Right cardiac atrium (tissue), 5 donors: ENCODE results near the gene TSC22D2. TPM values are rescaled to one million over a fixed set of nuclear protein-coding genes. Genes with fewer than 3 reads are reported as not detected.

Experiments used
- ATAC-seq, 2 donors: fragments of 200-7000 bp; cut with Tn5 transposase; one replicate each; pipeline versions ENCODE4 v1.8.0 to v1.9.1; 2020; ENCODE audit warnings: moderate library complexity in 2 of 2, mild to moderate bottlenecking in 1 of 2
- DNase-seq, 3 donors: peaks; one replicate each; pipeline ENCODE4 v3.0.0-alpha.2; 2020
- H3K27ac ChIP-seq: one replicate; pipeline ENCODE4 v1.5.1; 2013; ENCODE audit warnings: mild to moderate bottlenecking, low read length, control low read depth, moderate library complexity
- H3K27me3 ChIP-seq: one replicate; pipeline ENCODE4 v1.6.1; 2013; ENCODE audit not compliant: control insufficient read depth, insufficient read depth
- H3K4me1 ChIP-seq: one replicate; pipeline ENCODE4 v1.6.1; 2013; ENCODE audit warnings: low read length; ENCODE audit not compliant: control insufficient read depth, insufficient read depth
- H3K4me3 ChIP-seq: one replicate; pipeline ENCODE4 v1.5.1; 2013; ENCODE audit warnings: low read length, control low read depth
- H3K9me3 ChIP-seq: one replicate; pipeline ENCODE4 v1.6.1; 2013; ENCODE audit warnings: low read length; ENCODE audit not compliant: control insufficient read depth
- WGBS: extraction: QIAGEN DNeasy Blood & Tissue Kit; methylation state at CpG from one replicate; pipeline ENCODE4 v1.1.7; 2013; 5-methylcytosine and 5-hydroxymethylcytosine counted together
- intact Hi-C, 4 donors: fragments of 100-400 bp; cut with DNase I; formaldehyde crosslinking; loops; one replicate each; pipeline versions ENCODE4 v1.11.0 to v1.14.0; 2022 to 2023
- polyA plus RNA-seq: library from polyadenylated mRNA; stranded (reverse); fragments of 200-250 nt; gene quantifications from one replicate; pipeline ENCODE4 v1.2.3, GENCODE V29; 2013
- total RNA-seq, 4 donors: library from RNA; stranded (reverse); fragmentation: NEBNext Ultra II Directional; extraction: Animal tissue kit (Norgen Biotek cat#: 25700); gene quantifications; one replicate each; pipeline ENCODE4 v1.2.1, GENCODE V29; 2021
- donor health status: healthy with polysubstance abuse.
- donor health status: DM: no; HTN: yes; CAD: no.
- donor health status: DM: no; HTN: no; CAD: no.
- donor health status: DM: no; HTN: yes; CAD: no; lungs with severe emphysema.
- donor health status: DM: yes; HTN: yes; CAD: no.

The TSC22D2 gene
- total and polyA plus RNA-seq, 5 donors, result 22.6 to 43.6 (median 37.4) TPM

- no peaks in the 10 kb centered on the region for H3K9me3 ChIP-seq
- intact Hi-C loops, result no loop called here
- H3K27ac ChIP-seq, result no peak overlapping the region
- DNase-seq (no peak), ATAC-seq (no peak)
- no peaks in the 10 kb centered on the region for H3K4me1 ChIP-seq
- no peak overlapping the region for H3K4me3 ChIP-seq
- H3K27me3 ChIP-seq, result no peaks in the 10 kb centered on the region
Measured at GRCh38 chr3:150404023-150404422, 4.1 kb upstream of the TSC22D2 start.

GRCh38 chr3:150407051-150407807 is 869 bp upstream of the TSC22D2 start:
- Histone ChIP-seq H3K4me1 (no peaks in the 10 kb centered on the region), H3K27ac (peak overlapping the region; percentile 96), H3K9me3 (no peaks in the 10 kb centered on the region), H3K27me3 (no peaks in the 10 kb centered on the region), H3K4me3 (peak overlapping the region; percentile 86)
- WGBS, result 9% methylated on average over 12 of the region's 12 CpGs
- ATAC-seq (no peak), DNase-seq (peak in 2 of 3 donors; percentile 17 to 51)
- intact Hi-C loops, result loop anchor here in 2 of 4 donors (5.0 kb wide), 2 partner anchors 35 to 175 kb away; no protein-coding TSS in a partner anchor

DNA sequence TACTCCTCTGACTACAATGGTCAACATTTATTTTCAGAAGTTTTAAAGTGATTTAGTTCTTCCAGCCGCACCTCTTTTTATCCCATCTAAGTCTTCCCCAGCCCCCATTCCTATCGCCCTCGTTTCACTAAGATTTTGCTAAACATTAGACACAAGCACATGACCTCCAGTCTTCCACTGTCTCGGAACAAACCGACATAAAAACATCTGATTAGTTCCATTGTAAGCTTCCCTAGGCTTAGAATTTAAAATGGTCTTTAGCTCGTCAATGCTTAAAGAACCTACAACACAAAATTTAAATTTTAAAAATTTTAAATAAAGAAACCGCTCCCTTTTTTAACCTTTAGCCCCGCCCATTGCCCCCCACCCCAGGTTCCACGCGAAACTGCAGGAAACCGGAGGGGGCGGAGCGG is 284 bp upstream of the TSC22D2 start:
- ATAC-seq (peak in 1 of 2 donors; percentile 0), DNase-seq (no peak)
- Histone ChIP-seq H3K27ac (peak overlapping the region; percentile 96), H3K27me3 (no peaks in the 10 kb centered on the region), H3K4me1 (no peaks in the 10 kb centered on the region), H3K9me3 (no peaks in the 10 kb centered on the region), H3K4me3 (peak overlapping the region; percentile 86)
- under 1% methylated on average over 13 of the region's 13 CpGs for WGBS
- intact Hi-C loops, result loop anchor here in 2 of 4 donors (5.0 kb wide), 2 partner anchors 36 to 176 kb away; no protein-coding TSS in a partner anchor

DNA sequence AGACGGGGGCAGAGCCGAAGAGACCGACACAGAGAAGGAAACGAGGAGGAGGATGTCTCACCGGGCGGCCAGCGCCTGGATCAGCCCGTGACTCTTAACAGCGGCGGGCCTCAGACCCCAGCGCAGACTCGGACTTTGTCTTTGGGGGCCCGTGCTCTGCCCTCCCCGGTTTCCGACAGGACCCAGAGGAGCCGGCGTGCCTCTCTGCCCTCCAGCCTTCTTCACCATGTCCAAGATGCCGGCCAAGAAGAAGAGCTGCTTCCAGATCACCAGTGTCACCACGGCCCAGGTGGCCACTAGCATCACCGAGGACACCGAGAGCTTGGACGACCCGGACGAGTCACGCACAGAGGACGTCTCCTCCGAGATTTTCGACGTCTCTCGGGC is 1.0 kb downstream of the TSC22D2 start:
- intact Hi-C loops, result loop anchor here in 2 of 4 donors (5.0 kb wide), 2 partner anchors 37 to 177 kb away; no protein-coding TSS in a partner anchor
- Histone ChIP-seq H3K27ac (peak overlapping the region; percentile 99), H3K4me3 (peak overlapping the region; percentile 86), H3K9me3 (no peaks in the 10 kb centered on the region), H3K4me1 (no peaks in the 10 kb centered on the region), H3K27me3 (no peaks in the 10 kb centered on the region)
- ATAC-seq (no peak), DNase-seq (no peak)
- under 1% methylated on average over 30 of the region's 30 CpGs for WGBS

DNA sequence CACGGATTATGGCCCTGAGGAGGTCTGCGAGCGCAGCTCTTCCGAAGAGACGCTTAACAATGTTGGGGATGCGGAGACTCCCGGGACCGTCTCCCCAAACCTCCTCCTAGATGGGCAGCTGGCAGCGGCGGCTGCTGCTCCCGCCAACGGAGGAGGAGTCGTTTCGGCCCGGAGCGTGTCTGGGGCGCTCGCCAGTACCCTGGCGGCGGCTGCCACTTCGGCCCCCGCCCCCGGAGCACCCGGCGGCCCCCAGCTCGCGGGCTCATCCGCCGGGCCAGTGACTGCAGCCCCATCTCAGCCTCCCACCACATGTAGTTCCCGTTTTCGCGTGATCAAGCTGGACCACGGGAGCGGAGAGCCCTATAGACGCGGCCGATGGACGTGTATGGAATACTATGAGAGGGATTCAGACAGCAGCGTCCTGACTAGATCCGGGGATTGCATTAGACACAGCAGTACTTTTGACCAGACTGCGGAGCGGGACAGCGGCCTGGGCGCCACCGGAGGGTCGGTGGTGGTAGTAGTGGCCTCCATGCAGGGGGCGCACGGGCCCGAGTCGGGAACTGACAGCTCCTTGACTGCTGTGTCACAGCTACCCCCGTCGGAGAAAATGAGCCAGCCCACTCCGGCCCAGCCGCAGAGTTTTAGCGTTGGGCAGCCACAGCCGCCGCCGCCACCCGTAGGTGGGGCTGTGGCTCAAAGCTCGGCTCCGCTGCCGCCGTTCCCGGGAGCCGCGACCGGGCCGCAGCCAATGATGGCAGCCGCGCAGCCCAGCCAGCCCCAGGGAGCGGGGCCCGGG is 1.6 kb downstream of the TSC22D2 start:
- H3K9me3 ChIP-seq, result no peaks in the 10 kb centered on the region
- peak; percentile 78 to 93 (median 90) for DNase-seq
- intact Hi-C loops, result loop anchor here (5.0 to 10.0 kb wide), 6 partner anchors 37 to 177 kb away; no protein-coding TSS in a partner anchor
- H3K4me1 ChIP-seq, result no peaks in the 10 kb centered on the region
- H3K27me3 ChIP-seq, result no peaks in the 10 kb centered on the region
- peak overlapping the region; percentile 99 for H3K27ac ChIP-seq
- peak overlapping the region; percentile 86 for H3K4me3 ChIP-seq
- peak; percentile 62 to 64 for ATAC-seq
- under 1% methylated on average over 72 of the region's 72 CpGs for WGBS

DNA sequence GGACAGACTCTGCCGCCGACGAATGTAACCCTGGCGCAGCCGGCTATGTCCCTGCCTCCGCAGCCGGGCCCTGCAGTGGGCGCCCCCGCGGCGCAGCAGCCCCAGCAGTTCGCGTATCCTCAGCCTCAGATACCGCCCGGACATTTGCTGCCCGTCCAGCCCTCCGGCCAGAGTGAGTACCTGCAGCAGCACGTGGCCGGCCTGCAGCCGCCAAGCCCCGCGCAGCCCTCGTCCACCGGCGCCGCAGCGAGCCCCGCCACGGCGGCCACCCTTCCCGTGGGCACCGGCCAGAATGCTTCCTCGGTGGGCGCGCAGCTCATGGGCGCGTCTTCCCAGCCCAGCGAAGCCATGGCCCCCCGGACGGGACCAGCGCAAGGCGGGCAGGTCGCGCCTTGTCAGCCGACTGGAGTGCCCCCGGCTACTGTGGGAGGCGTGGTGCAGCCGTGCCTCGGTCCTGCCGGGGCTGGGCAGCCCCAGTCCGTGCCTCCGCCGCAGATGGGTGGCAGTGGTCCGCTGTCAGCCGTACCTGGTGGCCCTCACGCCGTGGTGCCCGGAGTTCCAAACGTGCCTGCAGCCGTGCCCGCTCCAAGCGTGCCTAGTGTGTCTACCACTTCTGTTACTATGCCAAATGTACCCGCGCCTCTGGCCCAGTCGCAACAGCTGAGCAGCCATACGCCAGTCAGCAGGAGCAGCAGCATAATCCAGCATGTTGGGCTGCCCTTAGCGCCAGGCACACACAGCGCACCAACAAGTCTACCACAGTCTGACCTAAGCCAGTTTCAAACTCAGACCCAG is 2.4 kb downstream of the TSC22D2 start:
- Histone ChIP-seq H3K27ac (peak overlapping the region; percentile 99), H3K4me3 (peak overlapping the region; percentile 86), H3K9me3 (no peaks in the 10 kb centered on the region), H3K27me3 (no peaks in the 10 kb centered on the region), H3K4me1 (peaks cover 2% of the 10 kb centered on the region)
- intact Hi-C loops, result loop anchor here in 3 of 4 donors (5.0 to 10.0 kb wide), 4 partner anchors 74 to 173 kb away; no protein-coding TSS in a partner anchor
- ATAC-seq, result no peak
- under 1% methylated on average over 68 of the region's 68 CpGs for WGBS
- DNase-seq, result peak; percentile 40 to 78 (median 78)

GRCh38 chr3:150411106-150411460 is 3.0 kb downstream of the TSC22D2 start:
- Histone ChIP-seq H3K4me1 (peaks cover 2% of the 10 kb centered on the region), H3K9me3 (no peaks in the 10 kb centered on the region), H3K27ac (peak overlapping the region; percentile 99), H3K27me3 (no peaks in the 10 kb centered on the region), H3K4me3 (peak overlapping the region; percentile 86)
- WGBS, result 2% methylated on average over 5 of the region's 5 CpGs
- ATAC-seq, result no peak
- no peak for DNase-seq
- intact Hi-C loops, result loop anchor here in 3 of 4 donors (5.0 to 10.0 kb wide), 4 partner anchors 74 to 174 kb away; no protein-coding TSS in a partner anchor

DNA sequence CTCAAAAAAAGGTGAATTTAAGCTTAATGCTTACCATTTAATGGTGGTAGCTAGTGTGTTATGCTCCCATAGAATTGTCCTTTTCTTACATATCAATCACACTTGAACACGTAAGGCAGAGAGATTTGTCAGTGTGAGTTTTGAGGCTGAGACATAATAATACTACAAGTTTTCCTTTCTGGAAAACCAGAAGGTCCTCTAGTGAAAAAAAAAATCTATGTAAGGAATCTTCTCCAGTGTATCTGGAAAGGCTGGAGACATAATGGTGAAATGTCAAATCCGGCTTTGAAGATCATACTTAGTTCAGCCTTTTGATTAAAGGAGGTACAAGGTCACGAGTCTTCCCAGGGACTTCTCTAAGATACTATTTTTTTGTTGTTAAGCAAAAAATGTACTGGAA is 3.4 kb downstream of the TSC22D2 start:
- ATAC-seq (no peak), DNase-seq (no peak)
- 3% methylated on average over 3 of the region's 3 CpGs for WGBS
- peak overlapping the region; percentile 86 for H3K4me3 ChIP-seq
- no peaks in the 10 kb centered on the region for H3K9me3 ChIP-seq
- H3K27me3 ChIP-seq, result no peaks in the 10 kb centered on the region
- H3K27ac ChIP-seq, result no peak overlapping the region
- H3K4me1 ChIP-seq, result peaks cover 2% of the 10 kb centered on the region
- intact Hi-C loops, result loop anchor here in 3 of 4 donors (5.0 to 10.0 kb wide), 4 partner anchors 73 to 174 kb away; no protein-coding TSS in a partner anchor

- intact Hi-C loops, result loop anchor here in 3 of 4 donors (5.0 to 10.0 kb wide), 4 partner anchors 73 to 175 kb away; no protein-coding TSS in a partner anchor
- 15% methylated on average over 2 of the region's 2 CpGs for WGBS
- Histone ChIP-seq H3K27ac (no peak overlapping the region), H3K4me1 (peaks cover 2% of the 10 kb centered on the region), H3K4me3 (peak overlapping the region; percentile 86), H3K27me3 (no peaks in the 10 kb centered on the region), H3K9me3 (no peaks in the 10 kb centered on the region)
- ATAC-seq (no peak), DNase-seq (no peak)
Measured at GRCh38 chr3:150411976-150412375, 3.9 kb downstream of the TSC22D2 start.

- H3K4me1 ChIP-seq, result peaks cover 2% of the 10 kb centered on the region
- ATAC-seq, result no peak
- no peak for DNase-seq
- H3K9me3 ChIP-seq, result no peaks in the 10 kb centered on the region
- no peaks in the 10 kb centered on the region for H3K27me3 ChIP-seq
- H3K4me3 ChIP-seq, result peak overlapping the region; percentile 86
- no peak overlapping the region for H3K27ac ChIP-seq
- 2% methylated on average over 5 of the region's 5 CpGs for WGBS
- intact Hi-C loops, result loop anchor here in 3 of 4 donors (5.0 to 10.0 kb wide), 4 partner anchors 72 to 175 kb away; no protein-coding TSS in a partner anchor
Measured at GRCh38 chr3:150412561-150413231, 4.6 kb downstream of the TSC22D2 start.
